ENCODE measurements around the gene MAP6D1.

MAP6D1 gene

GRCh38 chr3:183823963-183824362 lies 1.4 kb downstream of the MAP6D1 start:
- DNase-seq (ENCODE audit: low spot score) = no peak

GRCh38 chr3:183822631-183823030 lies 2.7 kb downstream of the MAP6D1 start:
- no peak for DNase-seq (ENCODE audit: low spot score)

DNA sequence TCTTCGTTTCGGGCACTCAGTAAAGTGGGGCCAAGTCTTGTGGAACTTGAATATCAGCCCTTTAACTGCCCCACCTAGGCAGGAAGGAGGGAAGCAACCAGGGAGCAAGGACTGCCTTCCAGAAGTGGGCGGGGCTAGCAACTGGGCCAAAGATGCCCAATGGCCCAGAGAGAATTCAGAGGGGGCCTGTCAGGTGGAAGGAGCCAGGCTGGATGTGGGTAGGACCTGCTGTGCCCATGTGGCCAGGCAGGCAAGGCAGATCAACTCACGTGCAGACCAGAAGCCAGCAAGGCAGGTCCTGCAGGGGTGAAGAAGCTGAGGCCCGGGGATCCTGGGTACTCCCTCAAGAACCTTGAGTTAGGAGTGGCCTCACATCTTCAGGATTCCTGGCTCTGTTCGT lies 5.5 kb downstream of the MAP6D1 start:
- no peak for DNase-seq (ENCODE audit: low spot score)

GRCh38 chr3:183818706-183819624 lies 6.4 kb downstream of the MAP6D1 start:
- DNase-seq (ENCODE audit: low spot score) = no peak

DNA sequence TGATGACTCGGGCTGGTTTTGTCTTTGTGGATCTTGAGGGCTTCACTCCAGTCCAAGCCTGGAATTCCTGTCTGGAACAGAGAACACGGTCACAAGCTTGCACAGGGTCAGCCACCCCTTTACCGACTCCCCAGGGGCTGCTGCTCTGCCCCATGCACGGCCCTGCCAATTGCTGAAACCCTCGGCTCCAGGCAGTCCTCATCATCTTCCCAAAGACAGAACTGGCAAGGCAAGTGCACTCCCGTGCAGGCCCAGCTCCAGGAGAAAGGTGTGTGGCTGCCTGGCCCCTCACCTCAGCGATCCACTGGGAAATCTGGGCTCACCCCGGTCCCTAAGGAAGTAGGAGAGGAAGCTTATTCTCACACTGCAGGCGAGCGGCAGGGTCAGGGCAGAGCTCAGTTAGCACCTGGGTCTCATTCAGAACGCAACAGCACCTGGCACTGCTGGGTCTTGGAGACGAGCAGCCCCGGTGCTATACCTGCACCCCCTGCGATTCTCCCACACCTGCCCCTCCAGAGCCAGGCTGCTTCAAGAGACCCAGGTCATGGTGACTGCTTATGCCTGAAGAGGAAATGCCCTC lies 7.2 kb downstream of the MAP6D1 start:
- no peak for DNase-seq (ENCODE audit: low spot score)

- DNase-seq (ENCODE audit: low spot score) = no peak
These were observed 7.7 kb downstream of the MAP6D1 start for GRCh38 chr3:183817639-183818038.

- no peak for DNase-seq (ENCODE audit: low spot score)
These were observed 8.5 kb downstream of the MAP6D1 start for GRCh38 chr3:183816681-183817510.

- no peak for DNase-seq (ENCODE audit: low spot score)
These were observed 9.4 kb downstream of the MAP6D1 start for GRCh38 chr3:183815951-183816475.

- no peak for DNase-seq (ENCODE audit: low spot score)
These were observed 9.8 kb downstream of the MAP6D1 start for GRCh38 chr3:183815563-183815940.

- DNase-seq (ENCODE audit: low spot score) = no peak
These were observed 11.1 kb downstream of the MAP6D1 start for GRCh38 chr3:183814240-183814639.

- no peak for DNase-seq (ENCODE audit: low spot score)
These were observed 12.5 kb downstream of the MAP6D1 start for GRCh38 chr3:183812761-183813445.

DNA sequence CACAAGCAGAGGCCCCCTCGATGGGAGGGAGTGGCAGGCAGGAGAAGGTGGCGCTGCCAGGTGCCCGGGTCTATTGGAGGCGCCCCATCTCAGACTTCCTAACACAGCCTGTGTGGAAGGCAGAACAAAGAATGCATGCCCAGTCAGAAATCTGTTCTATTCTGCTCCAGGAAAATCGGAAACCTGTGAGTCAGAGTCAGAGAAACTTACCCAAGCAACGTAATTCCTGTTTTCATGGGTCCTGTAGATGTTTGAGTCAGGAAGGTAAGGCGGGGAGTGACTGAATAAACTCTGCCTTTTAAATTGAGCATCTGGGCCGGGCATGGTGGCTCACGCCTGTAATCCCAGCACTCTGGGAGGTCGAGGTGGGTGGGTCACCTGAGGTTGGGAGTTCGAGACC lies 13.7 kb downstream of the MAP6D1 start:
- no peak for DNase-seq (ENCODE audit: low spot score)

GRCh38 chr3:183810643-183811594 lies 14.5 kb downstream of the MAP6D1 start:
- DNase-seq (ENCODE audit: low spot score) = no peak

- no peak for DNase-seq (ENCODE audit: low spot score)
These were observed 16.1 kb downstream of the MAP6D1 start for GRCh38 chr3:183809270-183809669.

DNA sequence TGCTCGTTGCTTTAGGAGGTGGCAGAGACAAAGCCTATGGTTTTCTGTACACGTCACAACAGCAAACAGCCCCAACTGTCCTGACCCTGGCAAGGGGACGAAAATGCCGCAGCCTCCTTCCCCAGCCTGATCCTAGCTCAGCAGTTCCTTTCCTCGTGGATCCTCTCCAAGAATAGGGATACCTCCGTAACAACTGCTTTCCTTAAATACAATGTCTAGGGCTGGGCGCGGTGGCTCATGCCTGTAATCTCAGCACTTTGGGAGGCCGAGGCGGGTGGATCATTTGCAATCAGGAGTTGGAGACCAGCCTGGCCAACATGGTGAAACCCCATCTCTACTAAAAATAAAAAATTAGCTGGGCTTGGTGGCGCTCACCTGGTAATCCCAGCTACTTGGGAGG lies 17.0 kb downstream of the MAP6D1 start:
- no peak for DNase-seq (ENCODE audit: low spot score)

DNA sequence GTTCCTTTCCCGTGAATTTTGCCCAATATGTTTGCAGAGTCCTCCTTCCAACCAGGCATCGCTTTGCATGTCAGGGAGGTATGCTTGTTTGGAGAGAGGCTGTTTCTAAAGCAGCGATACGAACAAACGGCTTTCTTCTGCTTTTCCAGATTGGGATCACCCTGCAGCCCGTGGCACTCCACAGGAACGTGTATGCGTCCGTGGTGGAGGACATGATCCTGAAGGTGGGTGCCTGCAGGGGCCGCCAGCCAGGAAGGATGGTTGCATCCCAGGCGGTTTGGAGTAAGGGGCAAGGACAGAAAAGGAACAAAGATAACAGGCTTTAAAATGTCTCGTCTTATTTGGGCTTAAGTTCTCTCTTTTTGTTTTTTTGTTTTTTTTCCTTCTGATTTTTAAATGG lies 17.5 kb downstream of the MAP6D1 start:
- DNase-seq (ENCODE audit: low spot score) = no peak

DNA sequence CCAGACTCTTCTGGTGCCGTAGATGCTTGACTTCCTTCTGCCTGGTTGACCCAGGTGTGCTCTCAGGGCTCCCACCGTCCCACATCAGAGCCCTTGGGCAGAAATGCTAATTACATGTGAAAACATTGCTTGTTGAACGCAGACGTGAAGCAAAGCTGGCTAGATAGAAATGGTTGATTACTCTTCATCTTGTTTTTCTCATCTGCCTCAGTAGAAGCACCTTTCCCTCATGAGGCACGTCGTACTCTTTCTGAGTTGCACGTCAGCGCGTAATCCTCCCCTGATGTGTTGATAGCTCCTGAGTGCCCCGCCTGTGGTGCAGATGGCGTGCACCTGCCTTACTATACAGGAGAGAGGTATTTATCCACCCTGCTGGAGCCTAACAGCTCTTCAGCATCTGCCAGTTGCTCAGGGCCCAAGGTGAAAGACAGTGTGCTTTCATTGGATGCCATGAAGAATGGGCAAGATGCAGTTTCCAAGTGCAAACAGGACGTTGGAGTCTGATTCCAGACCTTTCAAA lies 18.1 kb downstream of the MAP6D1 start:
- DNase-seq (ENCODE audit: low spot score) = no peak

- no peak for DNase-seq (ENCODE audit: low spot score)
These were observed 22.4 kb downstream of the MAP6D1 start for GRCh38 chr3:183802989-183803388.

DNA sequence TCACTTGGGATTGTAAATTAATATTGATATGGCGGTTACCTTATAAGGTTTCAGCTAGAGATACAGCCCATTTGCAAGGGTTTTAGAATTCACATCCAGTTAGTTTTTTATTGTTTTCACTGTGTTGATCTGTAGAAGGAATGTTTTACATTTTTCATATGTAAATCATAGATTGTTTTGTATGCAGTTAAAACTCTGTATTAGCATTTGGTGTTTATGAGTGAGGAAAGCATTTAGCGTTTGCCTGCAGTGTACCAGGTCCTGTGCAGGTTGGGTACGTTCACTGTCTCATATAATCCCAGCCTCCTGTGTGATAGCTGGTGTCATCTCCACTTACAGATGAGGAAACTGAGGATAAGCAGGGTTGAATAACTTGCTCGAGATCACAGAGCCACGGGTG lies 23.8 kb downstream of the MAP6D1 start:
- no peak for DNase-seq (ENCODE audit: low spot score)

- no peak for DNase-seq (ENCODE audit: low spot score)
These were observed 25.0 kb downstream of the MAP6D1 start for GRCh38 chr3:183800243-183800863.
